GM12872 (cell line): Measurements from ENCODE around the gene DND1.

ENCODE experiments used
- TF ChIP-seq, protein P1 (sequence below): IDR thresholded peaks from 3 replicates; pipeline ENCODE4 v1.5.1; 2011; ENCODE audit warnings: low read depth, mild to moderate bottlenecking, low read length, moderate library complexity; ENCODE audit not compliant: insufficient read depth

The DND1 gene

DNA sequence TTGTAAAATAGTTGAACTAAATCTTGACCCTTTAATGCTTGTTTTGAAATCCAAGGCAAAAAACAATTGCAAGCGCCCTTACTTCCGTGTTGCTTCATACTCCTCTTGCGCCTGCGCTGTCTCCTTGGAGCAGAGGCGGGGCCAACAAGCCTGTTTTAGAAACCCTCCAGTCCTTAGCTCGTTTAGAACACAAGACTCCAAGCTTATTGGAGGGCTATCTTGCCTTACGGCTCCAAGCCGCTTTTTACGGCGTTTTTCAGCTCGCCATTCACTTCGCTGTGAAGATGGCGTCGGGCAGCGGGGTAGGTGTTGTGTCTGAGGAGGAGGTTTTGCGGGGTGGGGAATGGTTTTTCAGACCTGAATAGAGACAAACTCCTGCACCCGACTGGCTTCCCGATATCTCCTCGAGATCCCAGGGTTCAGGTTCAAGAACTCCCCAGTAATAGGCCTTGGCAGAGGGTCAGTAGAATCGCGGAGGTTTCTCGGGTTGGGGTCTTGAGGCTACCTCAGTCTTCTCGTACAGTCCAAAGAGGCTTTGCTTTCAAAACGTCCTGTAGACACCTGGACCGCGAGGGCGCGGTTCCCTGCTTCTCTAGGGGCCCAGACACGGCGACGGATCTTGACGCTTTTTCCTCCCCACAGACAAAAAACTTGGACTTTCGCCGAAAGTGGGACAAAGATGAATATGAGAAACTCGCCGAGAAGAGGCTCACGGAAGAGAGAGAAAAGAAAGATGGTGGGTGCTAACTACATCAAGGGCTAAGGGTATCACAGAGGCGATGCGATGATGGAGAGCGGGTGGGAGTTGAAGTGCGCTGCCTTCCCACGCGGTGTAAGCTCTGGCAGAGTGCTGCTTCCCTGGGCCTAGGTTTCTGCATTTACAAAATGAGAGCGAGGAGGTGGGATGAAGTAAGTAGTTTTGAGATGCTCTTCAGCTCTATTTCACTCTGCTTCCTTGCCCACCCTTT is 27.1 kb upstream of the DND1 start, which contains the start of gene ZMAT2:
Gene ZMAT2 (plus strand): TSS at position 271 of the 968 bp plus-strand sequence. CDS start 14 bp downstream, at position 285.
- TF ChIP-seq, protein P1, sequence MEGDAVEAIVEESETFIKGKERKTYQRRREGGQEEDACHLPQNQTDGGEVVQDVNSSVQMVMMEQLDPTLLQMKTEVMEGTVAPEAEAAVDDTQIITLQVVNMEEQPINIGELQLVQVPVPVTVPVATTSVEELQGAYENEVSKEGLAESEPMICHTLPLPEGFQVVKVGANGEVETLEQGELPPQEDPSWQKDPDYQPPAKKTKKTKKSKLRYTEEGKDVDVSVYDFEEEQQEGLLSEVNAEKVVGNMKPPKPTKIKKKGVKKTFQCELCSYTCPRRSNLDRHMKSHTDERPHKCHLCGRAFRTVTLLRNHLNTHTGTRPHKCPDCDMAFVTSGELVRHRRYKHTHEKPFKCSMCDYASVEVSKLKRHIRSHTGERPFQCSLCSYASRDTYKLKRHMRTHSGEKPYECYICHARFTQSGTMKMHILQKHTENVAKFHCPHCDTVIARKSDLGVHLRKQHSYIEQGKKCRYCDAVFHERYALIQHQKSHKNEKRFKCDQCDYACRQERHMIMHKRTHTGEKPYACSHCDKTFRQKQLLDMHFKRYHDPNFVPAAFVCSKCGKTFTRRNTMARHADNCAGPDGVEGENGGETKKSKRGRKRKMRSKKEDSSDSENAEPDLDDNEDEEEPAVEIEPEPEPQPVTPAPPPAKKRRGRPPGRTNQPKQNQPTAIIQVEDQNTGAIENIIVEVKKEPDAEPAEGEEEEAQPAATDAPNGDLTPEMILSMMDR = no peak

GRCh38 chr5:140696891-140697492 is 23.6 kb upstream of the DND1 start:
- TF ChIP-seq, protein P1 = no peak

DNA sequence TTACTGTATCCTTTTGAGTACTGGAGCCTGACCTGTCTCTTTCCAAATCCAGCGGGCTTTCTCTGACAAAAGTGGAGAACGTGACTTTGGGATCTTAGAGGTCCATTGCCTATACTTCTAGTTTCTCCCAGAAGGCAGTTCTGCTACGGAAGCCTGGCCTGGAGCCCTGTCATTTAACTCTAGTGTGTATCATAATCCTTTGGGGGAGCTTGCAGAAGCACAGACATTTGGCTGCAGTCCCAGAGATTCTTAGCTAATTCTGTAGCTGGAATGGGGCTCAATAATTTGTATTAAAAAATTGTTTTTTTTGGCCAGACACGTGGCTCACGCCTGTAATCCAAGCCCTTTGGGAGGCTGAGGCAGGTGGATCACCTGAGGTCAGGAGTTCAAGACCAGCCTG is 20.9 kb upstream of the DND1 start:
- TF ChIP-seq, protein P1 = no peak

DNA sequence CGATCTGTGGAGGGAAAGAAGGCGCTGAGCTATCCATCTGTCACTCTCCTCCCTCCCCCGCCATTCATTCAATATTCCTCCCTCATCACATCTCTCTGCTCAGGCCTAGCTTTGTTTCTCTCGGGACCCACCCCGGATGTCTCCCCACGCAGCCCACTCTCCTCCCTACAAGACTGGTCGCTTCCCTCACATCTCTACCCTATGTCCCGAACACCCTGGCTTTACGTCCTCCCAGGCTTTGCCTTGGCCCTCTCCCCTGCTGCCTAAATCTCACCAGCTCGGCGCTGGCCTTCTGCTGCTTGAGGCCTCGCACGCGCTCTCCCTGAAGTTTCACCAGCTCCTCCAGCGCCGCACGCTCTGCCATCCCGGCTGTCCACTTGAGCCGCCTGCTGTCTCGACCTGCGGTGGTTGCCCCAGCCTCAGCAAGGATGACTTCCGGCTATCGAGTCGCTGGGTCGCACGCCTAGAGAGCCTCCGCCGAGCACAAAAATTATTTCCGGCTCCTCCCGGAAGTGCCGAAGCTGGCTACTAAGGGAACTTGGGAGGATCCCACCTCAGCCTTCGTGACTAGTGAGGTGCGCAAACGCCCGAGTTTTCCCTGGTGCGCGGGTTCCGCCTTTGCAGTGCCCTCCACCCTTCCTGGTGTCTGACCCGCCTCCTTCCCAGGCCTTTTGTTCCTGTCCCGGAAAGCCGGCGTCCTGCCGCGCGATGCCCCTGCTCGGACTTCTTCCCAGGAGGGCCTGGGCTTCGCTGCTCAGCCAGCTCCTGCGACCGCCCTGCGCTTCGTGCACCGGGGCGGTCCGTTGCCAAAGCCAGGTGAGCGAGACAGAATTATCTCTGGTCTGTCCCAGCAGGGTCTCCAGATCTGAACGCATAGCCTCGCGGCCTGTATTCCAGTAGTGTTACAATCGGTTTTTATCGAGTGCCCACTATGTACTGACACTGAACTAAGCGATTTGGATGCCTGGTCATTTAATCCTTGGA is 17.9 kb upstream of the DND1 start, which contains the start of the genes HARS1 and HARS2:
Gene HARS1 (minus strand): TSS at position 430 of the 984 bp plus-strand sequence. CDS start 66 bp downstream, at position 364.
Gene HARS2 (plus strand): TSS at position 515 of the 984 bp plus-strand sequence. CDS start 194 bp downstream, at position 709.
- TF ChIP-seq, protein P1 = no peak

DNA sequence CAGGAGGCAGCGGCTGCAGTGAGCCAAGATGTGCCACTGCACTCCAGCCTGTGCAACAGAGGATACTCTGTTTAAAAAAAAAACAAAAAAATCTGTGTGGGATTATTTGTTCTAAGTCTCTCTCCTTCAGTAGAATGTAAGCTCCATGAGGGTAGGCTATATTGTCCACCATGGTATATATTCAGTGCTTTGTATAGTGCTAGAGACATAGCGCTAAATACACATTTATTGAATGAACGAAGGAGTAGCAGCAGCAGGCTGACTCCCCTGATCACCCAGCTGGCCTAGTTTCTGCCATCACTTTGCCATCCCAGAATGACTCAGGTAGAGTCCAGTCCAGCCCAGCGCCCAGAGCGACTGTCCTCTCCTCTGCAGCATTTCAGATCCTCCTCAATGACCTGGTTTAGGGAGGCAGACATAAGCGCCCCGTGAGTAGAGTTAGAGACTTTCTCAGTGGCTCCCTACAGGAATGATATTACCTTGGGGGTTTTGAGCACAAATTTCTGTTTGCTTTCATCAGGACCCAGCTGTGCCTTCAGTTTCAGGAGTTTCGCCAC is 17.1 kb upstream of the DND1 start:
- TF ChIP-seq, protein P1 = no peak

DNA sequence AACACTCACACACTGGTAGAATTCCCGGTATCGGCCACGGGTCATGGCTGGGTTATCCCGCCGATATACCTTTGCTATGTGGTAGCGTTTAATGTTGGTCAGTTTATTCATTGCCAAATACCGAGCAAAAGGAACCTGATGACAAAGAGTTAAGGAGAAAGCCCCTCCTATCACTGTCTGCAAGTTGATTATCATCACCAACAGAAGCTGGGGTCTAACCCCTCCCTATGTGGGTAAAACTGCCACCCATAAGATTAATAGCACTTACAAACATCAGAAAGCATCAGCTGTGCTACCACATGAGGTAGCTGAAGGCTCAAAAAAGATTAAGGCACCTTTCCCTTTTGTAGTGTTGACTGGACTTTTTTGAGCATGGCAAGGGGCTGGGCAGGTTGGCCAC is 5.6 kb upstream of the DND1 start:
- TF ChIP-seq, protein P1 = no peak
